Activated CD8-positive, alpha-beta T cell treated with anti-CD3 and anti-CD28 coated beads for 36 hours (primary cell): Measurements from ENCODE around the gene OR9Q1. TPM values are rescaled to one million over a fixed set of nuclear protein-coding genes. Genes with fewer than 3 reads are reported as not detected.

ENCODE experiments used
- ATAC-seq: fragments of 200-7000 bp; cut with Tn5 transposase; one replicate; pipeline ENCODE4 v1.10.0; 2021; ENCODE audit warnings: mild to moderate bottlenecking, moderate library complexity
- CTCF ChIA-PET: fragments of 350-600 bp; sonication (Branson Sonifier 250); formaldehyde crosslinking; loops from one replicate; lab custom pipeline; 2021; ENCODE audit warnings: antibody characterized with exemption; lab: Charles Lee
- POLR2A ChIA-PET: fragments of 350-600 bp; sonication (Branson Sonifier 250); formaldehyde crosslinking; loops from one replicate; lab custom pipeline; 2021; ENCODE audit warnings: antibody characterized with exemption; lab: Charles Lee
- DNase-seq: peaks from one replicate; pipeline ENCODE4 v3.0.0-alpha.2; 2020
- H3K27ac Mint-ChIP-seq: one replicate; pipeline ENCODE4 v1.8.0; 2021; ENCODE audit warnings: mild to moderate bottlenecking, mixed read lengths
- H3K27me3 Mint-ChIP-seq: one replicate; pipeline ENCODE4 v1.8.0; 2021; ENCODE audit warnings: mixed read lengths
- H3K36me3 Mint-ChIP-seq: one replicate; pipeline ENCODE4 v1.8.0; 2021; ENCODE audit warnings: low read depth, mixed read lengths
- H3K4me1 Mint-ChIP-seq: one replicate; pipeline ENCODE4 v1.8.0; 2021; ENCODE audit warnings: low read depth, mixed read lengths
- H3K4me3 Mint-ChIP-seq: one replicate; pipeline ENCODE4 v1.8.0; 2021; ENCODE audit warnings: mild to moderate bottlenecking, moderate library complexity, mixed read lengths
- H3K9me3 Mint-ChIP-seq: one replicate; pipeline ENCODE4 v1.8.0; 2021; ENCODE audit warnings: mixed read lengths
- intact Hi-C: fragments of 100-400 bp; cut with micrococcal nuclease; formaldehyde crosslinking; loops from one replicate; pipeline ENCODE4 v1.10.0; 2022
- total RNA-seq, 2 experiments: library from RNA; stranded (reverse); gene quantifications; one replicate each; pipeline ENCODE4 v1.2.3, GENCODE V29; 2021
- TF ChIP-seq, protein P1 (sequence below): fragments of 200-600 bp; IDR thresholded peaks from one replicate; pipeline ENCODE4 v1.8.0; 2022; ENCODE audit warnings: antibody characterized with exemption, mild to moderate bottlenecking

The OR9Q1 gene
- total RNA-seq, 2 experiments from 2014 or later, result not detected

DNA sequence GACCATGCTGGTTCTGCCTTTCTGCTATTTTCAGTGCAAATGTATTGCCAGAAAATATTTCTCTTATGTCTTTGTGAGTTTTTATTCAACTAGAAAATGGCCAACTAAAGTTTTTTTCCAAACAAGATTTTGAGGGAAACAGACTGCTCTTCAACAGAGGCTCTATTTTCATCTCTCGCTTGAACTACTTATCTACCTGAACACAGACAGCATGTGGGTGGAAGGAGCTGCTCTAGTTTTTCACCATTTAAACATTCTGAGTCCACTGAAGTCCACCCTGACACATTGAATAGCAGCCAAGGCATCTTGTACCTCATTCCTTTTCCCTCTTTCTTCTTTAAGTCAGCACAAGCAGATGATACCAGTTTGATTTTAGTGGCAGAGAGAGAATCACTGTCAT, 111.5 kb downstream of the OR9Q1 start:
- no peak for ATAC-seq

DNA sequence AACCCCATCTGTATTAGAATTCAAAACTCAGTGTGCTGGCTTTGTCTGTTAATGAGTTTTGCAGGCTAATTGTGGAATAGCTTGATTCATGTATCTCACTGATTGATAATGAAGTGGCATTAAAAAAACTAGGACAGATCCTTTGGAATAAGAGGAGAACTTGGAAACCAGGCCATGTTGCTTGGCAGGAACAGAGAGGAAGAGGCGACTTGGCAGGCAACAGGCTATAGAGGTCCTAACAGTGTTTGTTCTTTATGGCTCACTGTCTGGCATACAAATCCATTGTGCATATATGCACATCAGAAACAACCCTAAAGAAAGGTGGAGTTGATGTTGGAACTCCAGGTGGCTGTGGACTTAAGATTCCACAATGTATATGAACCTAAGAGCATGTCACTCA, 119.1 kb downstream of the OR9Q1 start:
- CTCF ChIA-PET, result no interaction called here
- no peaks in the 10 kb centered on the region for H3K9me3 Mint-ChIP-seq

More for the DNA sequence above, 111.5 kb downstream of the OR9Q1 start:
- H3K27ac Mint-ChIP-seq, result no peak overlapping the region
- intact Hi-C loops, result no loop called here
- H3K36me3 Mint-ChIP-seq, result no peaks in the 10 kb centered on the region
- no peak overlapping the region for H3K4me3 Mint-ChIP-seq
- ChIA-PET CTCF (no interaction called here), POLR2A (no interaction called here)
- H3K4me1 Mint-ChIP-seq, result no peaks in the 10 kb centered on the region
- DNase-seq, result no peak
- TF ChIP-seq, protein P1, sequence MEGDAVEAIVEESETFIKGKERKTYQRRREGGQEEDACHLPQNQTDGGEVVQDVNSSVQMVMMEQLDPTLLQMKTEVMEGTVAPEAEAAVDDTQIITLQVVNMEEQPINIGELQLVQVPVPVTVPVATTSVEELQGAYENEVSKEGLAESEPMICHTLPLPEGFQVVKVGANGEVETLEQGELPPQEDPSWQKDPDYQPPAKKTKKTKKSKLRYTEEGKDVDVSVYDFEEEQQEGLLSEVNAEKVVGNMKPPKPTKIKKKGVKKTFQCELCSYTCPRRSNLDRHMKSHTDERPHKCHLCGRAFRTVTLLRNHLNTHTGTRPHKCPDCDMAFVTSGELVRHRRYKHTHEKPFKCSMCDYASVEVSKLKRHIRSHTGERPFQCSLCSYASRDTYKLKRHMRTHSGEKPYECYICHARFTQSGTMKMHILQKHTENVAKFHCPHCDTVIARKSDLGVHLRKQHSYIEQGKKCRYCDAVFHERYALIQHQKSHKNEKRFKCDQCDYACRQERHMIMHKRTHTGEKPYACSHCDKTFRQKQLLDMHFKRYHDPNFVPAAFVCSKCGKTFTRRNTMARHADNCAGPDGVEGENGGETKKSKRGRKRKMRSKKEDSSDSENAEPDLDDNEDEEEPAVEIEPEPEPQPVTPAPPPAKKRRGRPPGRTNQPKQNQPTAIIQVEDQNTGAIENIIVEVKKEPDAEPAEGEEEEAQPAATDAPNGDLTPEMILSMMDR, result no peak
- H3K9me3 Mint-ChIP-seq, result no peaks in the 10 kb centered on the region
- H3K27me3 Mint-ChIP-seq, result peaks cover 2% of the 10 kb centered on the region

DNA sequence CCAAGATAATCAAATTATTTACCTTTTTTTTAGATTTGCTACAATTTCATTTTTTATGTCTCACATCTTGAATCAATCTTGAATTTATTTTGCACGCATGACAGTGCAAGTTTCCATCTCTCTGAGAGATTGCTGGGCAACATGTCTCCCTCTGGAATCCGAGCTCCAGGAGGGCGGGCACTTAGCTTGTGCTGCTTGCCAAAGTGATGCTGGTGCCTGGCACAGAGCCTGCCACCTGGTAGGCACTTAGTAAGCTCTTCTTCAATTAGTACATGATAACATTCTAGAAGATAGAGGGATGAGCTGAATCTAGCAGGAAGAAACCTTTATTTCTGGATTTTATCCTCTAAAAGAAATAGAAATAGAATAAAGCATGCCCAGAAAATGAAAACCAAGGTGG, 129.1 kb downstream of the OR9Q1 start:
- no peaks in the 10 kb centered on the region for H3K36me3 Mint-ChIP-seq
- no peak overlapping the region for H3K4me3 Mint-ChIP-seq
- H3K4me1 Mint-ChIP-seq, result no peaks in the 10 kb centered on the region
- no peak for DNase-seq
- H3K9me3 Mint-ChIP-seq, result no peaks in the 10 kb centered on the region
- ChIA-PET CTCF (no interaction called here), POLR2A (no interaction called here)
- intact Hi-C loops, result no loop called here
- TF ChIP-seq, protein P1, result no peak
- no peak overlapping the region for H3K27ac Mint-ChIP-seq
- ATAC-seq, result no peak
- peaks cover 17% of the 10 kb centered on the region for H3K27me3 Mint-ChIP-seq

More for the DNA sequence above, 119.1 kb downstream of the OR9Q1 start:
- Mint-ChIP-seq H3K27me3 (peaks cover 3% of the 10 kb centered on the region), H3K4me3 (no peak overlapping the region), H3K4me1 (no peaks in the 10 kb centered on the region), H3K36me3 (no peaks in the 10 kb centered on the region), H3K27ac (no peak overlapping the region)
- POLR2A ChIA-PET, result no interaction called here
- no peak for DNase-seq
- no peak for ATAC-seq
- TF ChIP-seq, protein P1, result no peak
- intact Hi-C loops, result no loop called here

DNA sequence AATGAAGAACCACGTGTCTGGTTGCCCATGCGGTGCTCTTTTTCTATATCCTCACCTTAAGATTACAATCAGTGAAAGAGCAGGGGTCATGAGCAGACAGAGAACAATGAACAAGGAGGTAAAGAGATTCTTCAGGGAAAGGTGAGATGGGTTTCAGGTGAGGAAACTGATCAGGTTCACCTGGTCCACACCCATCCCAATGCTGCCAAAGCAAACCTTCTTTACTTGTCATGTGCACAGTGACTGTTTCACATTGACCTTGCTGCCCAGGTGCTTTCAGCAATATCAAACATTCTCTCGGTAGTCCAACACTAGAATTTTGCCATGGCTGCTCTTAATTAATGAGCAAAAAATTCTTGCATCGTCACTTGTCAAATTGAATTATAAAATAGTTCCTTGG, 140.7 kb downstream of the OR9Q1 start:
- H3K27ac Mint-ChIP-seq, result no peak overlapping the region
- POLR2A ChIA-PET, result no interaction called here
- peaks cover 2% of the 10 kb centered on the region for H3K9me3 Mint-ChIP-seq

DNA sequence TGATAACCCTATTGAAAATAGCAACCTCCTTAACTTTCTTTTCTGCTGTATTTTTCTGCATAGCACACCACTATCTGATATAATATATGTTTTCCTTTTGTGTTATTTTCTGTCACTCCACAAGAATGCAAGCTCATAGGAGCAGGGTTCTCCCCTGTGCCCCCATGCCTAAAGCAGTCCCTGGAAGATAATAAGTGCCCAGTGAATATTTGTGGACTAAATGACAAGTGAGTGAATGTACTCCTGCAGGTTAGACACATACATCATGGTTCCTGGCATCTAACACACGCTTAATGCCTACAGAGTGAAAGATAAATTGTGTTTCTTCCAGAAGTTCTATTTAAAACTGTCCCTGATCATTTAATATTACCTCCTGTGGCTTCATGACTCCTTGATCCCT, 141.3 kb downstream of the OR9Q1 start:
- Mint-ChIP-seq H3K4me1 (no peaks in the 10 kb centered on the region), H3K36me3 (no peaks in the 10 kb centered on the region), H3K27me3 (peaks cover 2% of the 10 kb centered on the region), H3K4me3 (no peak overlapping the region), H3K9me3 (no peaks in the 10 kb centered on the region), H3K27ac (no peak overlapping the region)
- ChIA-PET POLR2A (no interaction called here), CTCF (no interaction called here)
- TF ChIP-seq, protein P1, result no peak
- no peak for DNase-seq
- intact Hi-C loops, result no loop called here
- no peak for ATAC-seq

More for the DNA sequence above, 140.7 kb downstream of the OR9Q1 start:
- TF ChIP-seq, protein P1, result no peak
- Mint-ChIP-seq H3K36me3 (no peaks in the 10 kb centered on the region), H3K27me3 (peaks cover 2% of the 10 kb centered on the region), H3K4me1 (no peaks in the 10 kb centered on the region), H3K4me3 (no peak overlapping the region)
- no peak for DNase-seq
- CTCF ChIA-PET, result no interaction called here
- ATAC-seq, result no peak
- intact Hi-C loops, result no loop called here
